Kidney (tissue), 14 donors: Measurements from ENCODE around the gene KRT15. TPM values are rescaled to one million over a fixed set of nuclear protein-coding genes. Genes with fewer than 3 reads are reported as not detected.

Source experiments
- DNase-seq, 5 donors: peaks; one replicate each; pipeline ENCODE4 v3.0.0-alpha.2; 2013 to 2020
- FAIRE-seq: peaks from 2 replicates; lab custom pipeline; 2012; peaks lifted over from hg19 to GRCh38; lab: Jason Lieb, UNC
- H3K27ac ChIP-seq, 2 donors: one replicate each; pipeline ENCODE4 v1.7.0; 2013; ENCODE audit warnings: low read depth in 2 of 2, low read length in 2 of 2, inconsistent platforms in 1 of 2
- H3K27me3 ChIP-seq: one replicate; pipeline ENCODE4 v1.7.1; 2013; ENCODE audit warnings: low read length, inconsistent platforms; ENCODE audit not compliant: control insufficient read depth, insufficient read depth
- H3K36me3 ChIP-seq, 3 donors: one replicate each; pipeline versions ENCODE4 v1.7.0 to v1.7.1; 2013; ENCODE audit warnings: low read length in 3 of 3, control low read depth in 1 of 3, inconsistent platforms in 1 of 3; ENCODE audit not compliant: insufficient read depth in 3 of 3, control insufficient read depth in 2 of 3
- H3K4me1 ChIP-seq, 3 donors: one replicate each; pipeline versions ENCODE4 v1.7.0 to v1.7.1; 2013; ENCODE audit warnings: low read length in 3 of 3, inconsistent platforms in 1 of 3, low read depth in 1 of 3; ENCODE audit not compliant: control insufficient read depth in 2 of 3, insufficient read depth in 2 of 3
- H3K4me3 ChIP-seq, 3 donors: one replicate each; pipeline versions ENCODE4 v1.7.0 to v1.8.1; 2013; ENCODE audit warnings: low read length in 3 of 3, control low read depth in 1 of 3, inconsistent platforms in 1 of 3
- H3K9ac ChIP-seq, 3 donors: one replicate each; pipeline versions ENCODE4 v1.7.0 to v1.7.1; 2013; ENCODE audit warnings: low read length in 3 of 3, control low read depth in 1 of 3, inconsistent platforms in 1 of 3
- H3K9me3 ChIP-seq, 3 donors: one replicate each; pipeline versions ENCODE4 v1.7.0 to v1.7.1; 2013; ENCODE audit warnings: low read length in 3 of 3, control low read depth in 1 of 3, inconsistent platforms in 1 of 3; ENCODE audit not compliant: control insufficient read depth in 2 of 3, insufficient read depth in 1 of 3
- CTCF ChIP-seq: IDR thresholded peaks from 3 replicates; pipeline ENCODE4 v1.5.1; 2012; ENCODE audit warnings: mild to moderate bottlenecking, moderate library complexity, borderline replicate concordance; ENCODE audit not compliant: insufficient read depth; ENCODE audit errors: extremely low read depth
- intact Hi-C: fragments of 100-400 bp; cut with DNase I; formaldehyde crosslinking; loops from one replicate; pipeline ENCODE4 v1.11.1; 2022
- polyA plus RNA-seq: library from polyadenylated mRNA; stranded (reverse); fragments of 350-450 nt; fragmentation: Illumina TruSeq; extraction: RNeasy Lipid Tissue Mini Kit (QIAGEN cat#74804); gene quantifications from one replicate; pipeline ENCODE4 v1.2.3, GENCODE V29; 2014; ENCODE audit warnings: low read depth, low replicate concordance; ENCODE audit not compliant: insufficient read depth
- total RNA-seq: library from RNA; stranded (reverse); fragmentation: NEBNext Ultra II Directional; extraction: Animal tissue kit (Norgen Biotek cat#: 25700); gene quantifications from one replicate; pipeline ENCODE4 v1.2.1, GENCODE V29; 2021
- donor health status: control.
- donor health status: control.
- donor health status: control.
- donor health status: control.
- donor health status: control.
- donor health status: DM: yes; HTN: yes; CAD: no.
- donor health status: Normal renal cell carcinoma (clear cell type).

KRT15 gene
- total and polyA plus RNA-seq, 2 donors from 2014 or later: 0.15 to 2.8 TPM

- H3K9me3 ChIP-seq: no peaks in the 10 kb centered on the region
- peaks cover 0 to 4% (median 0%) of the 10 kb centered on the region in 3 donors for H3K36me3 ChIP-seq
- intact Hi-C loops: no loop called here
- TF ChIP-seq CTCF: no peak
- DNase-seq (peak; percentile 36 to 83 (median 59)), FAIRE-seq (no peak)
- peak overlapping the region; percentile 40 to 76 for H3K27ac ChIP-seq
- peak overlapping the region; percentile 32 to 56 (median 45) for H3K4me3 ChIP-seq
- H3K9ac ChIP-seq: peak overlapping the region; percentile 15 to 61 (median 42)
- H3K4me1 ChIP-seq: peaks cover 0 to 7% (median 3%) of the 10 kb centered on the region in 3 donors
- no peaks in the 10 kb centered on the region for H3K27me3 ChIP-seq
Observed at GRCh38 chr17:41527063-41528023, 8.7 kb upstream of the KRT15 start.

- Histone ChIP-seq H3K4me1 (peaks cover 0 to 3% (median 2%) of the 10 kb centered on the region in 3 donors), H3K9me3 (no peaks in the 10 kb centered on the region), H3K4me3 (peak overlapping the region in 1 of 3 donors; percentile 9), H3K36me3 (peaks cover 0 to 4% (median 0%) of the 10 kb centered on the region in 3 donors), H3K9ac (no peak overlapping the region), H3K27me3 (no peaks in the 10 kb centered on the region), H3K27ac (no peak overlapping the region)
- FAIRE-seq: no peak
- no peak for DNase-seq
- intact Hi-C loops: no loop called here
- no peak for TF ChIP-seq CTCF
Observed at GRCh38 chr17:41524261-41524660, 5.6 kb upstream of the KRT15 start.

GRCh38 chr17:41523787-41524186, 5.1 kb upstream of the KRT15 start:
- Histone ChIP-seq H3K27me3 (no peaks in the 10 kb centered on the region), H3K4me3 (no peak overlapping the region), H3K9me3 (no peaks in the 10 kb centered on the region), H3K9ac (no peak overlapping the region), H3K27ac (no peak overlapping the region), H3K4me1 (peaks cover 0 to 3% (median 0%) of the 10 kb centered on the region in 3 donors), H3K36me3 (peaks cover 0 to 4% (median 0%) of the 10 kb centered on the region in 3 donors)
- FAIRE-seq (no peak), DNase-seq (no peak)
- no peak for TF ChIP-seq CTCF
- intact Hi-C loops: no loop called here
